Skeletal muscle tissue (tissue), 4 donors: ENCODE results near the gene CACNB2. TPM values are rescaled to one million over a fixed set of nuclear protein-coding genes. Genes with fewer than 3 reads are reported as not detected.
"Not testable (repeated sequence)": the region's sequence is repeated elsewhere in the genome, so short reads cannot be mapped to it uniquely, and the experiment has no call there.

Experiments
- H3K27ac ChIP-seq: one replicate; pipeline ENCODE4 v1.7.0; 2013; ENCODE audit warnings: mild to moderate bottlenecking, low read depth, low read length, inconsistent platforms
- H3K27me3 ChIP-seq, 3 donors: one replicate each; pipeline ENCODE4 v1.7.0; 2013; ENCODE audit warnings: low read length in 3 of 3; ENCODE audit not compliant: control insufficient read depth in 3 of 3, insufficient read depth in 3 of 3
- H3K36me3 ChIP-seq, 3 donors: one replicate each; pipeline ENCODE4 v1.7.0; 2013; ENCODE audit warnings: low read length in 3 of 3; ENCODE audit not compliant: control insufficient read depth in 3 of 3, insufficient read depth in 3 of 3
- H3K4me1 ChIP-seq, 3 donors: one replicate each; pipeline ENCODE4 v1.7.0; 2013; ENCODE audit warnings: low read length in 3 of 3, mild to moderate bottlenecking in 3 of 3; ENCODE audit not compliant: control insufficient read depth in 3 of 3, insufficient read depth in 3 of 3
- H3K4me3 ChIP-seq, 3 donors: one replicate each; pipeline ENCODE4 v1.7.0; 2013; ENCODE audit warnings: low read length in 3 of 3
- H3K9ac ChIP-seq, 3 donors: one replicate each; pipeline ENCODE4 v1.7.0; 2013; ENCODE audit warnings: low read length in 3 of 3, mild to moderate bottlenecking in 3 of 3, moderate library complexity in 2 of 3, low read depth in 1 of 3
- H3K9me3 ChIP-seq, 3 donors: one replicate each; pipeline ENCODE4 v1.7.0; 2013; ENCODE audit warnings: low read length in 3 of 3; ENCODE audit not compliant: control insufficient read depth in 3 of 3
- total RNA-seq: library from RNA; depleted of rRNA; stranded (reverse); fragments of >200 nt; gene quantifications from one replicate; pipeline ENCODE4 v1.2.3, GENCODE V29; 2014
- donor health status: Osteomylitis.

CACNB2 gene
- total RNA-seq, 1 donor from 2014 or later = 4.2 TPM

GRCh38 chr10:18159557-18159956 lies 19.3 kb downstream of the CACNB2 start:
- Histone ChIP-seq H3K4me1 (no peaks in the 10 kb centered on the region), H3K9me3 (no peaks in the 10 kb centered on the region), H3K27ac (no peak overlapping the region), H3K27me3 (no peaks in the 10 kb centered on the region), H3K4me3 (no peak overlapping the region), H3K36me3 (no peaks in the 10 kb centered on the region), H3K9ac (no peak overlapping the region)

GRCh38 chr10:18162021-18162627 lies 21.9 kb downstream of the CACNB2 start:
- Histone ChIP-seq H3K27ac (no peak overlapping the region), H3K4me1 (peaks cover 0 to 5% (median 2%) of the 10 kb centered on the region in 3 donors), H3K4me3 (no peak overlapping the region), H3K27me3 (no peaks in the 10 kb centered on the region), H3K9me3 (no peaks in the 10 kb centered on the region), H3K36me3 (no peaks in the 10 kb centered on the region), H3K9ac (no peak overlapping the region)

GRCh38 chr10:18164093-18164492 lies 23.9 kb downstream of the CACNB2 start:
- Histone ChIP-seq H3K27ac (no peak overlapping the region), H3K27me3 (no peaks in the 10 kb centered on the region), H3K4me1 (peaks cover 0 to 5% (median 2%) of the 10 kb centered on the region in 3 donors), H3K36me3 (no peaks in the 10 kb centered on the region), H3K9me3 (no peaks in the 10 kb centered on the region), H3K9ac (no peak overlapping the region), H3K4me3 (no peak overlapping the region)

GRCh38 chr10:18164748-18165361 lies 24.6 kb downstream of the CACNB2 start:
- Histone ChIP-seq H3K4me1 (peaks cover 0 to 5% (median 2%) of the 10 kb centered on the region in 3 donors), H3K9ac (no peak overlapping the region), H3K27ac (no peak overlapping the region), H3K27me3 (no peaks in the 10 kb centered on the region), H3K4me3 (no peak overlapping the region), H3K36me3 (no peaks in the 10 kb centered on the region), H3K9me3 (no peaks in the 10 kb centered on the region)

GRCh38 chr10:18178854-18179483 lies 38.7 kb downstream of the CACNB2 start:
- Histone ChIP-seq H3K4me1 (peaks cover 4 to 10% (median 9%) of the 10 kb centered on the region in 3 donors), H3K27me3 (no peaks in the 10 kb centered on the region), H3K27ac (no peak overlapping the region), H3K9ac (no peak overlapping the region), H3K36me3 (no peaks in the 10 kb centered on the region), H3K9me3 (no peaks in the 10 kb centered on the region), H3K4me3 (no peak overlapping the region)

GRCh38 chr10:18179891-18180290 lies 39.7 kb downstream of the CACNB2 start:
- Histone ChIP-seq H3K4me3 (peak overlapping the region; percentile 28 to 37 (median 33)), H3K27ac (peak overlapping the region; percentile 5), H3K9ac (peak overlapping the region in 1 of 3 donors; percentile 5), H3K27me3 (no peaks in the 10 kb centered on the region), H3K36me3 (no peaks in the 10 kb centered on the region), H3K9me3 (no peaks in the 10 kb centered on the region), H3K4me1 (peaks cover 4 to 10% (median 9%) of the 10 kb centered on the region in 3 donors)

- not testable (repeated sequence) for H3K27me3 ChIP-seq, H3K4me3 ChIP-seq, H3K9me3 ChIP-seq, H3K9ac ChIP-seq, H3K36me3 ChIP-seq, H3K27ac ChIP-seq
- peaks cover 4 to 10% (median 9%) of the 10 kb centered on the region in 3 donors for H3K4me1 ChIP-seq
Observed at GRCh38 chr10:18181382-18181781, 41.2 kb downstream of the CACNB2 start.

- H3K9ac ChIP-seq = no peak overlapping the region
- no peaks in the 10 kb centered on the region for H3K4me1 ChIP-seq
- H3K9me3 ChIP-seq = no peaks in the 10 kb centered on the region
- no peaks in the 10 kb centered on the region for H3K36me3 ChIP-seq
- no peak overlapping the region for H3K4me3 ChIP-seq
- H3K27me3 ChIP-seq = no peaks in the 10 kb centered on the region
- H3K27ac ChIP-seq = no peak overlapping the region
Observed at GRCh38 chr10:18185621-18186020, 45.4 kb downstream of the CACNB2 start.

GRCh38 chr10:18190840-18191239 lies 50.6 kb downstream of the CACNB2 start:
- Histone ChIP-seq H3K27me3 (no peaks in the 10 kb centered on the region), H3K27ac (no peak overlapping the region), H3K9ac (no peak overlapping the region), H3K4me1 (peaks cover 0 to 2% (median 0%) of the 10 kb centered on the region in 3 donors), H3K4me3 (no peak overlapping the region), H3K9me3 (no peaks in the 10 kb centered on the region), H3K36me3 (no peaks in the 10 kb centered on the region)

- Histone ChIP-seq H3K9me3 (no peaks in the 10 kb centered on the region), H3K27ac (no peak overlapping the region), H3K27me3 (no peaks in the 10 kb centered on the region)
Observed at GRCh38 chr10:18194634-18195033, 54.4 kb downstream of the CACNB2 start.

More at GRCh38 chr10:18194634-18195033, 54.4 kb downstream of the CACNB2 start:
- no peak overlapping the region for H3K4me3 ChIP-seq
- no peaks in the 10 kb centered on the region for H3K36me3 ChIP-seq
- H3K4me1 ChIP-seq = peaks cover 0 to 2% (median 0%) of the 10 kb centered on the region in 3 donors
- H3K9ac ChIP-seq = no peak overlapping the region
